ENCODE measurements around the gene ALK.

DNA sequence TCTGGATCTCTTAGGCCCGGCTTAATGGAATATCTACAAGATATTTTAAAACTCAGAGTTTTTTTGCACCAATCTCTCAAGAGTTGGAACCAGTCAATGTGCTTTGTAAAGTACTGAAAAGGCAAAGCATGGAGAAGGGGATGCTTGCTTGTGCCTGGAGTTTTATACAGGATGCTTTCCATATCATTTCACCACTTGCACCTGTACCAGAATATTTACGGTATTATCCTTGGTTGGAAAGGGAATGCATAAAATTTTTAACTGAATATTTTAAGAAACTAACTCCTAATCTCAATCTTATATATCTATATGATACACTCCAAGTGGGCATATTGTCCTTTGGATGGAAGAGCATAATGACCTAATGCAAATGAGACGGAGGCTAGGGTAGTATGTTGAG lies 487.5 kb downstream of the ALK start:
- TF ChIP-seq, protein P1, sequence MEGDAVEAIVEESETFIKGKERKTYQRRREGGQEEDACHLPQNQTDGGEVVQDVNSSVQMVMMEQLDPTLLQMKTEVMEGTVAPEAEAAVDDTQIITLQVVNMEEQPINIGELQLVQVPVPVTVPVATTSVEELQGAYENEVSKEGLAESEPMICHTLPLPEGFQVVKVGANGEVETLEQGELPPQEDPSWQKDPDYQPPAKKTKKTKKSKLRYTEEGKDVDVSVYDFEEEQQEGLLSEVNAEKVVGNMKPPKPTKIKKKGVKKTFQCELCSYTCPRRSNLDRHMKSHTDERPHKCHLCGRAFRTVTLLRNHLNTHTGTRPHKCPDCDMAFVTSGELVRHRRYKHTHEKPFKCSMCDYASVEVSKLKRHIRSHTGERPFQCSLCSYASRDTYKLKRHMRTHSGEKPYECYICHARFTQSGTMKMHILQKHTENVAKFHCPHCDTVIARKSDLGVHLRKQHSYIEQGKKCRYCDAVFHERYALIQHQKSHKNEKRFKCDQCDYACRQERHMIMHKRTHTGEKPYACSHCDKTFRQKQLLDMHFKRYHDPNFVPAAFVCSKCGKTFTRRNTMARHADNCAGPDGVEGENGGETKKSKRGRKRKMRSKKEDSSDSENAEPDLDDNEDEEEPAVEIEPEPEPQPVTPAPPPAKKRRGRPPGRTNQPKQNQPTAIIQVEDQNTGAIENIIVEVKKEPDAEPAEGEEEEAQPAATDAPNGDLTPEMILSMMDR (IDR thresholded peaks at IDR 0.05): no peak
- no peak for TF ChIP-seq CHD2 (IDR thresholded peaks at IDR 0.05; ENCODE audit: low read length, partially characterized antibody)
- no peak for TF ChIP-seq RAD21 (IDR thresholded peaks at IDR 0.05; ENCODE audit: low read length)
- TF ChIP-seq USF2 (IDR thresholded peaks at IDR 0.05; ENCODE audit: borderline replicate concordance, low read depth, low read length): no peak
- no peak for TF ChIP-seq RCOR1 (IDR thresholded peaks at IDR 0.05; ENCODE audit: low read length)
- TF ChIP-seq EZH2phosphoT487 (IDR thresholded peaks at IDR 0.05; ENCODE audit: borderline replicate concordance, low read depth): no peak
- TF ChIP-seq TEAD4 (IDR thresholded peaks at IDR 0.05; ENCODE audit: borderline replicate concordance, insufficient read depth): no peak
- no peak for TF ChIP-seq NRF1 (IDR thresholded peaks at IDR 0.05; ENCODE audit: low read depth, low read length)
